D721Med (cell line): Measurements from ENCODE around the gene RHOV.

Experiments used
- DNase-seq: peaks from one replicate; pipeline ENCODE4 v3.0.0; 2011; ENCODE audit warnings: low spot score; ENCODE audit not compliant: insufficient read length
- FAIRE-seq: peaks from 2 replicates; lab custom pipeline; 2011; peaks lifted over from hg19 to GRCh38; lab: Jason Lieb, UNC
- TF ChIP-seq, protein P1 (sequence below): IDR thresholded peaks from 2 replicates; pipeline ENCODE4 v1.5.1; 2012; ENCODE audit warnings: mild to moderate bottlenecking, control low read depth; ENCODE audit not compliant: insufficient read depth; ENCODE audit errors: missing control alignments

The RHOV gene

GRCh38 chr15:40832903-40833302 lies 41.1 kb downstream of the RHOV start:
- TF ChIP-seq, protein P1, sequence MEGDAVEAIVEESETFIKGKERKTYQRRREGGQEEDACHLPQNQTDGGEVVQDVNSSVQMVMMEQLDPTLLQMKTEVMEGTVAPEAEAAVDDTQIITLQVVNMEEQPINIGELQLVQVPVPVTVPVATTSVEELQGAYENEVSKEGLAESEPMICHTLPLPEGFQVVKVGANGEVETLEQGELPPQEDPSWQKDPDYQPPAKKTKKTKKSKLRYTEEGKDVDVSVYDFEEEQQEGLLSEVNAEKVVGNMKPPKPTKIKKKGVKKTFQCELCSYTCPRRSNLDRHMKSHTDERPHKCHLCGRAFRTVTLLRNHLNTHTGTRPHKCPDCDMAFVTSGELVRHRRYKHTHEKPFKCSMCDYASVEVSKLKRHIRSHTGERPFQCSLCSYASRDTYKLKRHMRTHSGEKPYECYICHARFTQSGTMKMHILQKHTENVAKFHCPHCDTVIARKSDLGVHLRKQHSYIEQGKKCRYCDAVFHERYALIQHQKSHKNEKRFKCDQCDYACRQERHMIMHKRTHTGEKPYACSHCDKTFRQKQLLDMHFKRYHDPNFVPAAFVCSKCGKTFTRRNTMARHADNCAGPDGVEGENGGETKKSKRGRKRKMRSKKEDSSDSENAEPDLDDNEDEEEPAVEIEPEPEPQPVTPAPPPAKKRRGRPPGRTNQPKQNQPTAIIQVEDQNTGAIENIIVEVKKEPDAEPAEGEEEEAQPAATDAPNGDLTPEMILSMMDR: no peak
- FAIRE-seq: no peak
- no peak for DNase-seq

DNA sequence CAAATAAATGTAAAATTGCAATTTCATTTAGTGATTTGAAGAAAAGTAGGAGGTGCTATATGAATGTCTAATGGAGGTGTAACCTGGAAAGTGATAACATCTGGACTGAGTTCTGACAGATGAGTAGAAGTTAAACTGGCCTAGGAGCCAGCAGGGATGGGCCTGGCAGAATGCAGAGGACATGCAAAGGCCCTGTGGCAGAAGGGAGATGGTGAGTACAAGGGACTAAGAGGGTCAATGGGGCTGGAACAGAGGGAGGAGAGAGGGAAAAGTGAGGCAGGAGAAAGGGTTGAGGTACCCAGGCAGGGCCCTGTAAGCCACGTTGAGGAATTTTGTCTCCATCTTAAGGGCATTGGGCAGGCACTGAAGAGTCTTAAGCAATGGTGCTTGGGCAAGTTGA lies 42.2 kb downstream of the RHOV start:
- no peak for FAIRE-seq
- TF ChIP-seq, protein P1: no peak
- no peak for DNase-seq

DNA sequence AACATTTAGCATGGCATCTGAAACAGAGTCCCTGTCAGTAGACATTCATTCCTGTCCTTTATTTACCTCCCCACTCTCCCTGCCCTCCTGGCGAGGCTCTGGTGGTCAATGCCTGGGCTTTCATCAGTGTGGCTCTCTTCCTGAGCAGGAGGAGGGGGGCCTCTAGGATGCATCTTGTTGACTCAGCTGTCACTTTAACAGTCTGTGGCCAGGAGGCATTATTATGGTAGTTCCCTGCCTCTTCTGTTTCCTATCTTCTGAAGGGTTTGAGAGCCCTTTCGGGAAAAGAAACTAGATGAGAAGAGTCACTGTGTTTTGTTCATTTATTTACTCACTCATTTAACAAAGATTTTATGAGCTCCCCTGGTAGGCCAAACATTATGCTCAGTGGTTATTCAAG lies 43.1 kb downstream of the RHOV start:
- DNase-seq (no peak), FAIRE-seq (no peak)
- TF ChIP-seq, protein P1: no peak

DNA sequence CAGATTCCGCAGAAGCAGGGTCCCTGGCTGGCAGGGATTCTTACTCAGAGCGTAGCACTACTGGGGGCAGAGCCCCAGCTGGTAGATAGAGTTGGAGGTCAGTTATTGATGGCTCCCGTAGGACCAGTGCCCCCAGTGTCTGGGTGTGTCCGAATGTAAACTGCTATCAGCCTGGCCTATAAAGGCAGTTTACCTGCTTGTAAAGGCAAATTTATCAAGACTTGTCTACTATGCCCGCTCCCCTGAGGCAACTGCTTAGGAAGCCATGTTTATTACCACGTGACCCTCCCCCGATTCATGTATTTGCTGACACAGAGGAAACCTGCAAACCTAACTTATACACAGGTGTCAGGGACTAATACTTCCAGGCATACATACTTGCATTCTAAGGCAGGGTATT lies 44.9 kb downstream of the RHOV start:
- TF ChIP-seq, protein P1: no peak
- no peak for FAIRE-seq

DNA sequence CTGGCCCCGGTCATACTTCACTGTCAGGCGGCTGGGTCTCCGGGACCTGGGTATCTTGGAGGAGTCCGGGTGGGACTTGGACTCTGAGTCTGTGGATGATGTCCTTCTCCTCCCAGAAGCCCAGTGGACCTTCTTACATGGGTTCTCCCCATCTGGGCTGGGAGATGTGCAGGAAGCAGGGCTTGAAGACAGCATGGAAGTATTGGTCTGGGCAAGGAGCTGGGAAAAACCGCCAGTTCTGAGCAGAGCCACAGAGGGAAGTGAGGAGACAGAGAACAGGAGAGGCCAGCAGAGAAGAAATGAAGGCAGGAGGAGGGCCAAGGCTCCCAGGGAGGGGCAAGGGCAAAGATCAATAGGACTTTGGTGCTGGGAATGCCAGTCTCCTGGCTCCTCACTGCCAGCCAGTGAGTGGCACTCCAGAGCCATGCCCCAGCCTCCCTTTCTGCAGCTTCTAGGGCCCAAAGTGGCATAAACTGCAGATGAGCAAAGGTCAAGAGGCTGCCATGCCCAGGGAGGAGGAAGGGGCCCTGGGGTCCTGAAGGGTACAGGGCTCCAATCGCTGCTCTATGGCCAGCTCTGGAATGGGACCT lies 45.5 kb downstream of the RHOV start, which contains the start of gene PPP1R14D:
Gene PPP1R14D, minus strand, starts transcription at position 262 of the 590 bp plus-strand sequence. Its CDS starts 67 bp downstream, at position 195.
- DNase-seq (no peak), FAIRE-seq (no peak)
- TF ChIP-seq, protein P1: no peak

More for the DNA sequence above, 44.9 kb downstream of the RHOV start:
- DNase-seq: no peak

GRCh38 chr15:40826423-40827075 lies 47.5 kb downstream of the RHOV start:
- TF ChIP-seq, protein P1: no peak
- no peak for FAIRE-seq
- no peak for DNase-seq
